Measurements from ENCODE around the gene FMNL1. TPM values are rescaled to one million over a fixed set of nuclear protein-coding genes. Genes with fewer than 3 reads are reported as not detected.

FMNL1 gene
- total and polyA plus RNA-seq, 2 experiments from 2014 or later, result 1.4 to 4.2 TPM

DNA sequence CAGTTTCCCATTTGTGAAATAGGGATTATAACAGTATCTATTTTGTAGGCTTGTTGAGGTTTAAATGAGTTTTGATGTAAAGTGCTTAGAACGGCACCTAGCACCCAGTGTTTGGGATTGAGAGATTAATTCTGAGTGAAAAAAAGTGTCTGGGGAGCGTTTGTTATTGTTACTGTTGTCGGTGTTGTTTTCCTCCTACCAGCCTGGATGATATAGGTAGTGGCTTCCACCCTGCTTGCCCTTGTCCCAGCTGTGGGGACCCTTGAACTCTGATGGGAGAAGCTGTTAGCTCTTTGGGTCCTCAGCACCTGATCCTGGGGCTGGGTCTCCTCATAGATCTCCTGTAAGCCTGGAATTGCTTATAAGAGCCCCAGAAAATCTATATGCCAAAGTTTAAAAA, 4.9 kb downstream of the FMNL1 start:
- no peak overlapping the region for H3K27ac ChIP-seq
- H2AFZ ChIP-seq, result no peak overlapping the region
- H3K4me1 ChIP-seq (ENCODE audit: insufficient read depth), result peaks cover 44% of the 10 kb centered on the region
- DNase-seq, result no peak
- H4K20me1 ChIP-seq (ENCODE audit: insufficient read depth), result no peaks in the 10 kb centered on the region
- H3K4me3 ChIP-seq, result no peak overlapping the region
- H3K9me2 ChIP-seq (ENCODE audit: insufficient read depth), result no peaks in the 10 kb centered on the region
- no peaks in the 10 kb centered on the region for H3K79me2 ChIP-seq (ENCODE audit: insufficient read depth)
- in situ Hi-C loops (cut with MboI), result loop anchor here (10.0 kb wide), 1 partner anchor 168 kb away; no protein-coding TSS in a partner anchor
- no peaks in the 10 kb centered on the region for H3K27me3 ChIP-seq (replicated peaks; ENCODE audit: insufficient read depth)
- H3K9me3 ChIP-seq (ENCODE audit: low read depth), result no peaks in the 10 kb centered on the region
- 83 to 94% methylated on average over 3 of the region's 3 CpGs for WGBS, 2 experiments (ENCODE audit: low coverage in 1 of 2, low lambda C conversion rate in 2 of 2, missing lambda C conversion rate in 2 of 2)
- H3F3A ChIP-seq (ENCODE audit: insufficient read depth), result peaks cover 3% of the 10 kb centered on the region; the same call in 1 of the 2 replicates
- no peak overlapping the region for H3K9ac ChIP-seq
- peak overlapping the region; percentile 23 for H3K4me2 ChIP-seq (ENCODE audit: unreplicated experiment)
- H3K36me3 ChIP-seq (ENCODE audit: low read depth), result no peaks in the 10 kb centered on the region
- TF ChIP-seq EZH2phosphoT487 (IDR thresholded peaks at IDR 0.05; ENCODE audit: insufficient read depth, low read depth) (no peak), EZH2 (IDR thresholded peaks at IDR 0.05; ENCODE audit: insufficient read depth, poor library complexity, severe bottlenecking) (no peak)

DNA sequence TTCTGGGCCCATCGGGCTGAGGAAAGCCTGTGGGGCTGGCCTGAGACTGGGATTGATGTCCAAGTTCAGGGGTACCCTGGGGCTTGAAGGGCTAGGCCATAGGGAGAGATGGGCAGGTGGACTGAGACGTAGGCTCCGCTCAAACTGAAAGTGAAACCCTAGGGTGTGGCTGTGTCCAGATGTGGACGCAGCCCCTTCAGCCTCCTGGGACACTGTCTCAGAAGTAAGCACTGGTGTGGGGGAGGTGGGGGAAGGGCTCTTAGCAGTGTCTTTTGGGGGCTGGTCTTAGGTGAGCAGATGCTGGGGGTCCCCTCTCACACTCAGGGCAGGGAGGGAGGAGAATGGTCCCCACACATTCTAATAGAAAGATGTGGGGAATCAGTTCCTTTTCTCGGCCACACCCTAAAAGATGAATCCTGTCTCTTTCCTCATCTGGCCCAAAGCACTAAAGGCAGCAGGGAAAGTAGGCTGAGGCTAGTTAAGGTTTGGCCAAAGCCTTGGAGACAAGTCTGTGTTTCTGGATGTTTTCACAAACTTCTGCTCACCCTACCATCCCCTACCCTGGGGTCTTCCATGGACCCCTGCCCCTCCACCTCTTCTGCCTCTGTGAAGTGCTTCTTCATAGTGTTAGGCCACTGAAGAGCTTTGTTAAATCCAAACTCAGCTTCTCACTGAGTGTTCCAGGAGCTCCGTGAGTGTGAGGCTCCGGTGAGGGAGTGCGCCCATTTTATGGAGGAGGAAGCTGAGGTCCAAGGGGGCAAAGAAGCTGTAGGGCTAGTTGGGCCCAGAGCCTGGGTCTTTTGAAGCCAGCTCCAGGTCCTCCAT, 5.6 kb downstream of the FMNL1 start:
- no peaks in the 10 kb centered on the region for H3K36me3 ChIP-seq (ENCODE audit: low read depth)
- H3K9ac ChIP-seq, result no peak overlapping the region
- H3K9me3 ChIP-seq (ENCODE audit: low read depth), result no peaks in the 10 kb centered on the region
- H3K27ac ChIP-seq, result no peak overlapping the region
- H3K4me2 ChIP-seq (ENCODE audit: unreplicated experiment), result peak overlapping the region; percentile 23
- in situ Hi-C loops (cut with MboI), result loop anchor here (10.0 kb wide), 1 partner anchor 167 kb away; no protein-coding TSS in a partner anchor
- no peak overlapping the region for H2AFZ ChIP-seq
- DNase-seq, result peak; percentile 52
- H3F3A ChIP-seq (ENCODE audit: insufficient read depth), result peaks cover 3% of the 10 kb centered on the region; the same call in 1 of the 2 replicates
- no peak overlapping the region for H3K4me3 ChIP-seq
- TF ChIP-seq EZH2 (IDR thresholded peaks at IDR 0.05; ENCODE audit: insufficient read depth, poor library complexity, severe bottlenecking) (no peak), EZH2phosphoT487 (IDR thresholded peaks at IDR 0.05; ENCODE audit: insufficient read depth, low read depth) (no peak)
- peaks cover 44% of the 10 kb centered on the region for H3K4me1 ChIP-seq (ENCODE audit: insufficient read depth)
- no peaks in the 10 kb centered on the region for H3K79me2 ChIP-seq (ENCODE audit: insufficient read depth)
- H3K9me2 ChIP-seq (ENCODE audit: insufficient read depth), result no peaks in the 10 kb centered on the region
- 57 to 61% methylated on average over 7 to 8 of the region's 8 CpGs for WGBS, 2 experiments (ENCODE audit: low coverage in 1 of 2, low lambda C conversion rate in 2 of 2, missing lambda C conversion rate in 2 of 2)
- H3K27me3 ChIP-seq (replicated peaks; ENCODE audit: insufficient read depth), result no peaks in the 10 kb centered on the region
- no peaks in the 10 kb centered on the region for H4K20me1 ChIP-seq (ENCODE audit: insufficient read depth)

DNA sequence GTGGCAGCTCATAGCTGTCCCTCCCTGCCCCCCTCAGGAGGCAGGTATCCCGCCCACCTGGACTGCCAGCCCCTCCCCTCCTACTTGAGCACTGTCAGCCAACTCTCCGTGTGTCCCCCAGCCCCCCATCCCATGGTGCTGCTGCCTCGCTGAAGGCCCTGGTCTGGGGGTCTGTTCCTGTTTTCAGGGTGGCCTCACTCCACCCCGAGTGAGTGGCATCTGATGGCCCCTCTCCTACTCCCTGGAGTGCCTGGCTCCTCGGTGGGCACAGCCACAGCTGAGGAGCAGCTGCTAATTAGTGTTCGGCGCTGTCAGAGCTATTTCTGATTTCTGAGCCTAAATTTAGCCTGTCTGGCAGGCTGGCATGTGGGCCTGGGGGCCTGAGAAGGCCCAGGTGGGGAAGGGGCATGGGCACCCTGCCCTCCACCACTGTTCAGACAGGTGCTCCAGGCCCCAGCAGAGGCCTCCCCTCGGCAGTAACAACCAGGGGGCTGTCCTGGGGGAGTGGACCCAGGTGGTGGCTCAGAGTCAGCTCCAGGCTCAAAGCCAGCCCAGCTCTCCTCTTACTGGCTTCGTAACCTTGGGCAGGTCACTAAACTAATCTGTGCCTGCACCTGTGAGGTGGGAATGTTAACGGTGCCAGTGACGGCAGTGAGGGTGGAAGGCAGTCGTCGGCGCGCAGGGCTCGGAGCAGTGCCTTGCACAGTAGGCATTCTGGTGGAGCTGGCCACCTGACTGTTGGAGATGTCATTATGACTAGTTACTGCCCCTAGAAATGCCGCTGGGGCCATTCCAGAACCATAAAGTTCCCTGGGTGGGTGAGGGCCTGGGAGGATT, 6.5 kb downstream of the FMNL1 start:
- no peaks in the 10 kb centered on the region for H3K9me2 ChIP-seq (ENCODE audit: insufficient read depth)
- 75 to 81% methylated on average over 16 of the region's 17 CpGs for WGBS, 2 experiments (ENCODE audit: low coverage in 1 of 2, low lambda C conversion rate in 2 of 2, missing lambda C conversion rate in 2 of 2)
- no peaks in the 10 kb centered on the region for H3K27me3 ChIP-seq (replicated peaks; ENCODE audit: insufficient read depth)
- H3K4me3 ChIP-seq, result no peak overlapping the region
- H2AFZ ChIP-seq, result peak overlapping the region; percentile 66
- H3K4me1 ChIP-seq (ENCODE audit: insufficient read depth), result peaks cover 44% of the 10 kb centered on the region
- no peak for DNase-seq
- no peaks in the 10 kb centered on the region for H3K9me3 ChIP-seq (ENCODE audit: low read depth)
- peaks cover 3% of the 10 kb centered on the region; the same call in 1 of the 2 replicates for H3F3A ChIP-seq (ENCODE audit: insufficient read depth)
- H4K20me1 ChIP-seq (ENCODE audit: insufficient read depth), result no peaks in the 10 kb centered on the region
- no peaks in the 10 kb centered on the region for H3K36me3 ChIP-seq (ENCODE audit: low read depth)
- in situ Hi-C loops (cut with MboI), result loop anchor here (10.0 kb wide), 1 partner anchor 167 kb away; no protein-coding TSS in a partner anchor
- no peaks in the 10 kb centered on the region for H3K79me2 ChIP-seq (ENCODE audit: insufficient read depth)
- no peak for TF ChIP-seq EZH2 (IDR thresholded peaks at IDR 0.05; ENCODE audit: insufficient read depth, poor library complexity, severe bottlenecking)
- no peak for TF ChIP-seq EZH2phosphoT487 (IDR thresholded peaks at IDR 0.05; ENCODE audit: insufficient read depth, low read depth)
- peak overlapping the region; percentile 57 for H3K4me2 ChIP-seq (ENCODE audit: unreplicated experiment)
- peak overlapping the region; percentile 65 for H3K27ac ChIP-seq
- peak overlapping the region; percentile 66 for H3K9ac ChIP-seq
